DND-41 (cell line): ENCODE data around the gene EVA1C.

Experiments
- ATAC-seq: fragments of 200-7000 bp; cut with Tn5 transposase; 3 replicates; pipeline ENCODE4 v1.9.1; 2021; ENCODE audit warnings: low read depth; ENCODE audit not compliant: insufficient read depth
- DNase-seq: peaks from one replicate; pipeline ENCODE4 v3.0.0-alpha.2; 2020
- H2AFZ ChIP-seq: 2 replicates; pipeline ENCODE4 v1.6.0; 2012; ENCODE audit warnings: low read depth, low read length
- H3K27ac ChIP-seq: 2 replicates; pipeline ENCODE4 v1.5.1; 2012; ENCODE audit warnings: low read length, inconsistent platforms
- H3K27me3 ChIP-seq: fragments of 200-600 bp; sonication (generic); 2 replicates; pipeline ENCODE4 v1.6.0; 2012; ENCODE audit warnings: low read length, mild to moderate bottlenecking, inconsistent platforms; ENCODE audit not compliant: insufficient read depth, poor library complexity
- H3K36me3 ChIP-seq: 2 replicates; pipeline ENCODE4 v1.5.1; 2012; ENCODE audit warnings: low read length, inconsistent platforms; ENCODE audit not compliant: insufficient read depth
- H3K4me1 ChIP-seq: 2 replicates; pipeline ENCODE4 v1.5.1; 2012; ENCODE audit warnings: mild to moderate bottlenecking, low read length; ENCODE audit not compliant: insufficient read depth
- H3K4me2 ChIP-seq: 2 replicates; pipeline ENCODE4 v1.6.0; 2012; ENCODE audit warnings: mild to moderate bottlenecking, moderate library complexity, low read length, inconsistent platforms; ENCODE audit not compliant: insufficient read depth
- H3K4me3 ChIP-seq, 2 experiments: fragments of 200-600 bp in 1 of 2; shearing (Covaris generic) in 1 of 2; 2 replicates each; pipeline ENCODE4 v1.5.1; 2012 to 2016; ENCODE audit warnings: inconsistent platforms in 2 of 2, low read length in 2 of 2, mild to moderate bottlenecking in 2 of 2, low read depth in 1 of 2, moderate library complexity in 1 of 2
- H3K79me2 ChIP-seq: 2 replicates; pipeline ENCODE4 v1.6.0; 2012; ENCODE audit warnings: low read length, inconsistent platforms; ENCODE audit not compliant: insufficient read depth
- H3K9ac ChIP-seq: 2 replicates; pipeline ENCODE4 v1.6.0; 2012; ENCODE audit warnings: low read depth, mild to moderate bottlenecking, inconsistent platforms, low read length, moderate library complexity
- H3K9me3 ChIP-seq: 2 replicates; pipeline ENCODE4 v1.5.1; 2012; ENCODE audit warnings: low read length, moderate library complexity, mild to moderate bottlenecking, inconsistent platforms; ENCODE audit not compliant: insufficient read depth, severe bottlenecking
- H4K20me1 ChIP-seq: 2 replicates; pipeline ENCODE4 v1.6.0; 2012; ENCODE audit warnings: low read length; ENCODE audit not compliant: insufficient read depth
- CTCF ChIP-seq: IDR thresholded peaks from 2 replicates; pipeline ENCODE4 v1.5.1; 2012; ENCODE audit warnings: borderline replicate concordance, low read length, moderate library complexity, mild to moderate bottlenecking; ENCODE audit not compliant: poor library complexity, severe bottlenecking; ENCODE audit errors: extremely low read depth
- EZH2 ChIP-seq: IDR thresholded peaks from 3 replicates; pipeline ENCODE4 v1.6.1; 2012; ENCODE audit warnings: borderline replicate concordance, low read depth, mild to moderate bottlenecking, moderate library complexity, low read length, inconsistent platforms; ENCODE audit not compliant: severe bottlenecking

Gene EVA1C

GRCh38 chr21:32422064-32422463 is 9.6 kb downstream of the EVA1C start:
- Histone ChIP-seq H3K4me3 (no peak overlapping the region), H3K27me3 (peaks cover 14% of the 10 kb centered on the region), H3K9ac (no peak overlapping the region), H4K20me1 (no peaks in the 10 kb centered on the region), H3K4me1 (no peaks in the 10 kb centered on the region), H3K27ac (no peak overlapping the region), H3K9me3 (peaks cover 2% of the 10 kb centered on the region), H2AFZ (no peak overlapping the region), H3K36me3 (no peaks in the 10 kb centered on the region), H3K79me2 (no peaks in the 10 kb centered on the region), H3K4me2 (no peak overlapping the region)
- ATAC-seq (no peak), DNase-seq (no peak)
- TF ChIP-seq EZH2 (no peak), CTCF (no peak)

- no peak overlapping the region for H3K4me2 ChIP-seq
- ATAC-seq, result no peak
These were observed 11.0 kb downstream of the EVA1C start for GRCh38 chr21:32423320-32424190.

GRCh38 chr21:32424191-32424535 is 11.7 kb downstream of the EVA1C start:
- Histone ChIP-seq H3K9me3 (peaks cover 2% of the 10 kb centered on the region), H3K27me3 (peaks cover 14% of the 10 kb centered on the region), H3K9ac (no peak overlapping the region), H3K4me3 (no peak overlapping the region), H4K20me1 (no peaks in the 10 kb centered on the region), H3K4me1 (no peaks in the 10 kb centered on the region), H3K36me3 (no peaks in the 10 kb centered on the region), H3K27ac (no peak overlapping the region), H3K79me2 (no peaks in the 10 kb centered on the region), H3K4me2 (no peak overlapping the region), H2AFZ (no peak overlapping the region)
- no peak for TF ChIP-seq CTCF
- TF ChIP-seq EZH2, result no peak
- DNase-seq (no peak), ATAC-seq (no peak)

More at GRCh38 chr21:32423320-32424190, 11.0 kb downstream of the EVA1C start:
- Histone ChIP-seq H3K36me3 (no peaks in the 10 kb centered on the region), H3K4me1 (no peaks in the 10 kb centered on the region), H3K27ac (no peak overlapping the region), H2AFZ (no peak overlapping the region), H4K20me1 (no peaks in the 10 kb centered on the region), H3K4me3 (no peak overlapping the region), H3K9me3 (peaks cover 2% of the 10 kb centered on the region), H3K79me2 (no peaks in the 10 kb centered on the region), H3K9ac (no peak overlapping the region), H3K27me3 (peaks cover 14% of the 10 kb centered on the region)
- TF ChIP-seq EZH2 (no peak), CTCF (no peak)
- no peak for DNase-seq
